HEK293T (cell line): Measurements from ENCODE around the gene LAX1.

ENCODE experiments used
- CTCF ChIA-PET: fragments of 350-600 bp; formaldehyde crosslinking; extraction: SDS; loops from one replicate; lab custom pipeline; 2021; ENCODE audit warnings: antibody characterized with exemption, inconsistent platforms; lab: Yijun Ruan, JAX
- POLR2A ChIA-PET: fragments of 350-600 bp; formaldehyde crosslinking; extraction: SDS; loops from one replicate; lab custom pipeline; 2020; ENCODE audit warnings: antibody characterized with exemption, inconsistent platforms; lab: Yijun Ruan, JAX
- DNase-seq: peaks from one replicate; pipeline ENCODE4 v3.0.0; 2012; ENCODE audit warnings: mixed read lengths; ENCODE audit errors: extremely low spot score
- ARNT ChIP-seq: fragments of 450-650 bp; IDR thresholded peaks from 2 replicates; pipeline ENCODE4 v1.6.1; 2017; ENCODE audit warnings: mild to moderate bottlenecking
- BHLHE40 ChIP-seq: fragments of 450-650 bp; IDR thresholded peaks from 2 replicates; pipeline ENCODE4 v1.6.1; 2016; ENCODE audit warnings: mild to moderate bottlenecking, moderate library complexity, borderline replicate concordance
- CTBP1 ChIP-seq: fragments of 450-650 bp; IDR thresholded peaks from 2 replicates; pipeline ENCODE4 v1.6.1; 2016; ENCODE audit warnings: borderline replicate concordance
- ELF4 ChIP-seq: fragments of 450-650 bp; IDR thresholded peaks from 2 replicates; pipeline ENCODE4 v1.6.1; 2017; ENCODE audit warnings: antibody characterized with exemption
- FOXA1 ChIP-seq: fragments of 450-650 bp; IDR thresholded peaks from 2 replicates; pipeline ENCODE4 v1.6.1; 2016; ENCODE audit warnings: mild to moderate bottlenecking
- FOXK2 ChIP-seq: fragments of 450-650 bp; IDR thresholded peaks from 2 replicates; pipeline ENCODE4 v1.6.1; 2016; ENCODE audit warnings: mild to moderate bottlenecking
- FOXM1 ChIP-seq: fragments of 450-650 bp; IDR thresholded peaks from 2 replicates; pipeline ENCODE4 v1.6.1; 2017; ENCODE audit warnings: mild to moderate bottlenecking, borderline replicate concordance
- HDGF ChIP-seq: fragments of 450-650 bp; IDR thresholded peaks from 2 replicates; pipeline ENCODE4 v1.6.1; 2017; ENCODE audit warnings: antibody characterized with exemption, borderline replicate concordance
- L3MBTL2 ChIP-seq: fragments of 450-650 bp; conservative IDR thresholded peaks from 2 replicates; pipeline ENCODE4 v1.6.1; 2016; ENCODE audit warnings: mild to moderate bottlenecking
- LEF1 ChIP-seq: fragments of 450-650 bp; IDR thresholded peaks from 2 replicates; pipeline ENCODE4 v1.6.1; 2017; ENCODE audit warnings: mild to moderate bottlenecking, borderline replicate concordance
- NFRKB ChIP-seq: fragments of 450-650 bp; IDR thresholded peaks from 2 replicates; pipeline ENCODE4 v1.6.1; 2016; ENCODE audit warnings: mild to moderate bottlenecking, moderate library complexity
- SP1 ChIP-seq: fragments of 450-650 bp; IDR thresholded peaks from 2 replicates; pipeline ENCODE4 v1.6.1; 2017
- SUZ12 ChIP-seq: fragments of 450-650 bp; IDR thresholded peaks from 2 replicates; pipeline ENCODE4 v1.6.1; 2016; ENCODE audit warnings: mild to moderate bottlenecking
- TARDBP ChIP-seq: fragments of 450-650 bp; IDR thresholded peaks from 2 replicates; pipeline ENCODE4 v1.6.1; 2016
- ZNF384 ChIP-seq: fragments of 450-650 bp; IDR thresholded peaks from 2 replicates; pipeline ENCODE4 v1.6.1; 2016
- TF ChIP-seq, protein P1 (sequence below): fragments of 450-650 bp; IDR thresholded peaks from 2 replicates; pipeline ENCODE4 v1.6.1; 2016

The LAX1 gene

DNA sequence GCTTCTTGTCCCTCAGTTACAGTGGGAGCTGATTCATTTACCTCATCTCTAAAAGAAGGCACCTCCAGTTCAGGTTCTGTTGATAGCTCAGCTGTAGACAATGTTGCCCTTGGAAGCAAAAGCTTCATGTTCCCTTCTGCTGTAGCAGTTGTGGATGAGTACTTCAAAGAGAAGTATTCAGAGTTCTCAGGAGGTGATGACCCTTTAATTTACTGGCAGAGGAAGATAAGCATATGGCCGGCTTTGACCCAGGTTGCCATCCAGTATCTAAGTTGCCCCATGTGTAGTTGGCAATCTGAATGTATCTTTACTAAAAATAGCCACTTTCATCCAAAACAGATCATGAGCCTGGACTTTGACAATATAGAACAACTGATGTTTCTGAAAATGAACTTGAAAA is 35.0 kb downstream of the LAX1 start:
- ChIA-PET POLR2A (no interaction called here), CTCF (no interaction called here)
- DNase-seq: no peak
- TF ChIP-seq CTBP1 (no peak), ZNF384 (no peak), HDGF (no peak), SUZ12 (no peak), FOXM1 (no peak), LEF1 (no peak), L3MBTL2 (no peak), BHLHE40 (no peak), FOXA1 (no peak), SP1 (no peak), TARDBP (no peak), ARNT (no peak), ELF4 (no peak), NFRKB (no peak)
- TF ChIP-seq, protein P1, sequence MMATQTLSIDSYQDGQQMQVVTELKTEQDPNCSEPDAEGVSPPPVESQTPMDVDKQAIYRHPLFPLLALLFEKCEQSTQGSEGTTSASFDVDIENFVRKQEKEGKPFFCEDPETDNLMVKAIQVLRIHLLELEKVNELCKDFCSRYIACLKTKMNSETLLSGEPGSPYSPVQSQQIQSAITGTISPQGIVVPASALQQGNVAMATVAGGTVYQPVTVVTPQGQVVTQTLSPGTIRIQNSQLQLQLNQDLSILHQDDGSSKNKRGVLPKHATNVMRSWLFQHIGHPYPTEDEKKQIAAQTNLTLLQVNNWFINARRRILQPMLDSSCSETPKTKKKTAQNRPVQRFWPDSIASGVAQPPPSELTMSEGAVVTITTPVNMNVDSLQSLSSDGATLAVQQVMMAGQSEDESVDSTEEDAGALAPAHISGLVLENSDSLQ: no peak

DNA sequence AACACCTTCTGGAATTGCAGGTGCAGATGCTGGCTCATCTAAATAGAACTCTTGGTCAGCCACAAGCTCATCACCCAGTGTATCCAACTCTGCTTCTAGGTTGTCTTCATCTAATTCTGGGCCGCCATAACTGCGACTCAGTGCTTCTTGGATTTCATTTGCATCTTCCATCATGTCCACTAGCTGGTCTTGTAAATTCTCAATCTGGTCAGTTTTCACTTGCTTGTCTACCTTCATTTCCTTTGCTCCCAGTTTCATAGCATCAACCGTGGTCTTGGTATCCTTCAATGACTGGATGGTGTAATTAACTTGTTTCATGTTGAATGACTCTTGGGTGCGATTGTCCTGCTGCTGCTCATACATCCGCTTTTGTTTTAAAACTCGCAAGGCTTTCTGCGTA is 40.7 kb downstream of the LAX1 start:
- ChIA-PET CTCF (no interaction called here), POLR2A (no interaction called here)
- DNase-seq: no peak
- no peak for TF ChIP-seq SUZ12
- no peak for TF ChIP-seq SP1

DNA sequence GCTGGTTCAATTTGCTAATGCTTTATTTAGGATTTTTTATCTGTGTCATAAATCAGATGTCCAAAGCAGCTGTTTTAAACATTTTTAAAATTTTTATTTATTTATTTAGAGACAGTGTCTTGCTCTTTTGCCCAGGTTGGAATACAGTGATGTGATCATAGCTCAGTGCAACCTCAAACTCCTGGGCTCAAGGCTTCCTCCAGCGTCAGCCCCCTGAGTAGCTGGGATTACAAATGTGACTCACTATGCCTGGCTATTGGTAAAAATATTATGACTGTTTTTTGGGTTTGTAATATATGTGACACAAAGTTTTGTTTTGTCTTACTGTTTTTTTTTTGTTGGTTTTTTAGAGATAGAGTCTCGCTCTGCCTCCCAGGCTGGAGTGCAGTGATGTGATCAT is 42.2 kb downstream of the LAX1 start:
- DNase-seq: no peak
- ChIA-PET POLR2A (no interaction called here), CTCF (no interaction called here)
- TF ChIP-seq TARDBP (no peak), ARNT (no peak), FOXM1 (no peak), NFRKB (no peak), HDGF (no peak), ZNF384 (no peak), CTBP1 (no peak), ELF4 (no peak), BHLHE40 (no peak)

DNA sequence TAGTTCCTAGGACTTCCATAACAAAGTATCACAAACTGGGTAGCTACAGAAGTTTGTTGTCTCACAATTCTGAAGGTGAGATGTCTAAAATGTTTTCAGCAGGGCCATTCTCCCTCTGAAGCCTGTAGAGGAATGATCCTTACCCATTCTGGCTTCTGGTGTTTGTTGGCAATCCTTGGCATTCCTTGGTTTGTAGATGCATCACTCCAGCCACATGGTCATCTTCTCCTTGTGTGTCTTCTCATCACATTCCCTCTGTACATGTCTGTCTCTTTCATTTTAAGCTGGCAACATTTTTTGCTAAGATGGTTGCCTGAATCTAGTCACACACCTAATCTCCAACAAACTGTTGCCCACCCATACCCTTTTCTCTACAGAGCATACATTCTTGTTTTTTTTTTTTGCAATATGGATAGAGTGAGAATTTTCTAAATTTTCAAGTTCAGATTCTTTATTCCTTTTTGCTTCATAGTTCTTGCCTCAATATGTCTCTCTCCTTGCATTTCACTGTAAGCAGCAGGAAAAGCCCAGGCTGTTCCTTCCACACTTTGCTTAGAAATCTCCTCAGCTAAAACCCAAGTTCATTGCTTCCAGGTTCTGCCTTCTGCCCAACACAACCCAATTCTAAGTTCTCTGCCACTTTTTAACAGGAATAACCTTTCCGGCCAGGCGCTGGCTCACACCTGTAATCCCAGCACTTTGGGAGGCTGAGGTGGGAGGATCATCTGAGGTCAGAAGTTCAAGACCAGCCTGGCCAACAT is 48.8 kb downstream of the LAX1 start:
- DNase-seq: no peak
- POLR2A ChIA-PET: no interaction called here
- TF ChIP-seq CTBP1 (no peak), FOXK2 (no peak), SUZ12 (no peak), L3MBTL2 (no peak)
- CTCF ChIA-PET: no interaction called here

DNA sequence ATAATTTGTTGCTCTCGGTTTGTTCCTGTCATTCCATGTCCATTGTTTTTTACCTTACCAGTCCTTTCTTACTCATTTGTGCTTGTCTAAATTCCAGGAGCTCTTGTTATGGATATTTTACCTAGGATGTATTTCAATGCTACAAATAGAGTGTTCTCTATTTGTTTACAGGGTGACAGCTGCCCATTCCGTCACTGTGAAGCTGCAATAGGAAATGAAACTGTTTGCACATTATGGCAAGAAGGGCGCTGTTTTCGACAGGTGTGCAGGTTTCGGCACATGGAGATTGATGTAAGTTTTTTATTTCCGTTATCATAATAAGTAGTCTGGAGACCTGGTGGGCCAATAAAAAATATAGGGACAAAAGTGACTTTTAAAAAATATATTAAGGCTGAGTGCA is 53.4 kb downstream of the LAX1 start:
- ChIA-PET CTCF (no interaction called here), POLR2A (no interaction called here)
- no peak for DNase-seq
- TF ChIP-seq, protein P1: no peak
- TF ChIP-seq SP1: no peak
- no peak for TF ChIP-seq L3MBTL2
- no peak for TF ChIP-seq CTBP1
- no peak for TF ChIP-seq SUZ12
- no peak for TF ChIP-seq ARNT
- no peak for TF ChIP-seq ZNF384
- no peak for TF ChIP-seq LEF1
- TF ChIP-seq TARDBP: no peak
- TF ChIP-seq FOXM1: no peak
- TF ChIP-seq NFRKB: no peak

DNA sequence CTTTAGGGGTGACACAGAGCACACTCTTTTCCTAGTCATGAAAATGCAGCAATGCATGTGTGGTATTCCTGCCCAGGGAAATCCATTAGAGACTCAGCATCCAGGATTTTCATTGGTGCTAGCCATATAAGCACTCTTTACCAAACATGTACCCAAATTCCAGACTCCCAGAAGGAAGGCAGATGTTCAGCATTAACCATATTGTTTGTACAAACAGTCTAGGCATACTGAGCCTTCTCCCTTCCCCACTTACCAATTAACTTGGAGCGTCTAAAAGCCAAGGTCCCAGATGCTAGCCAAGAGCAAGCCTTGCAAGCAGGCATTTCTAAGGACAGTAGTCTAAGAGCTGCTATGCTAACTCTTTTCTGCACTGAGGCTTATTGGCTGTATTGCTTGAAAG is 58.3 kb downstream of the LAX1 start:
- CTCF ChIA-PET: no interaction called here
- POLR2A ChIA-PET: no interaction called here
- DNase-seq: no peak
- TF ChIP-seq BHLHE40 (no peak), LEF1 (no peak), L3MBTL2 (no peak), ELF4 (no peak), CTBP1 (no peak), FOXA1 (no peak)
